Activated T-helper 1 cell treated with Interleukin-2 at 50 U/mL for 16 hours (primary cell): ENCODE measurements around the gene SNX12.
"Not testable (repeated sequence)": the region's sequence is repeated elsewhere in the genome, so short reads cannot be mapped to it uniquely, and the experiment has no call there.

Source experiments
- DNase-seq: peaks from one replicate; pipeline ENCODE4 v3.0.0-alpha.2; 2020; ENCODE audit warnings: low read depth

SNX12 gene

DNA sequence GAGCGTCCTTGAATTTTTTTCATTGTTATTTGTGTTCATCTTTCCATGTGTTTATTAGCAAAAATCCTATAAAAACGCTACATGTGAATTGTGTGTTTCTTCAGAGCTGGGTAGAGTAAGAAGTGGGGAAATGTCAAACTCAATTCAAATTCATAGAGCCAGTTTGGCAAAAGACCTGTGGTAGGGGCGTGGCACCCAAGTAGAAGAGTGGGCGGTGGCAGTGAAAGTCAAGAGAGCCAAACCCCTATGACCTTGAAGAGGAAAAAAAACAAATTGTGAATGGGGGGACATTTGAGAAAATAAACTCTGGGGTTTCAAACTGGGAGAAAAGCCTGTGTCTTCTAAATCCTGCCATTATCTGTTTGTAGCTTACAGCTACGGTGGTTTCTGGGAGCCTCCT lies 23.1 kb upstream of the SNX12 start:
- no peak for DNase-seq

DNA sequence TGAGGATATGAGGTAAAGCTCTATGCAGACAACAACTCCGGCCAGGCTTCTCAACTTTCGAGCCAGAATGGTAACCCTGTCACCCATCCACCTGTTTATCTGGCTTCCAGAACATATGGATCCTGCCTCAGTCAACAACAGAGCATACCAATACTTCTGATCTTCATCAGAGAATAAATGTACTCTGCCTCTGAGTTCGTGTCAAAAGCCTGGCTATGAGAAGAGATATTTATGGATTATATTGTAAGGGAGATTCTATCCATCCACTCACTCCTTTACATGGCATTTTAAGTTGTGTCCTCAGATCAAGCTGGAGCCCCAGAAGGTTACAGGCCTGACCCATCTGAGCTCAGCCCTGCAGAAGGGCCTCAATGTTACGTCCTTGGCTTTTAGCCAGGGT lies 17.8 kb upstream of the SNX12 start:
- no peak for DNase-seq

DNA sequence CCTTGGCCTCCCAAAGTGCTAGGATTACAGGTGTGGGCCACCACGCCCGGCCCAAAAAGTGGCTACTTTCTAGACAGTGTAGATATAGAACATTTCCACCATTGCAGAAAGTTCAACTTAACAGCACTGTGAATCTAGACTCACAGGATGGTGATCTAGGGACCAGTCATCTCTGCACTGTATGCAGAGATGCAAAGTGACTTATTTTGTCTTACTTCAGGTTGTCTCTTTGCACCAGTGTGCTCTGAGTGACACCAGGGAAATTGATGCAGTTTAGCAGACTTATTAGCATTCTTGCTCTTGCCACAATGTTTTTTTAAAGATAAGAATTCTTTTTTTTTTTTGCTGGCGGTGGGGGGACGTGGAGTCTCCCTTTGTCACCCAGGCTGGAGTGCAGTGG lies 14.7 kb upstream of the SNX12 start:
- DNase-seq: no peak

DNA sequence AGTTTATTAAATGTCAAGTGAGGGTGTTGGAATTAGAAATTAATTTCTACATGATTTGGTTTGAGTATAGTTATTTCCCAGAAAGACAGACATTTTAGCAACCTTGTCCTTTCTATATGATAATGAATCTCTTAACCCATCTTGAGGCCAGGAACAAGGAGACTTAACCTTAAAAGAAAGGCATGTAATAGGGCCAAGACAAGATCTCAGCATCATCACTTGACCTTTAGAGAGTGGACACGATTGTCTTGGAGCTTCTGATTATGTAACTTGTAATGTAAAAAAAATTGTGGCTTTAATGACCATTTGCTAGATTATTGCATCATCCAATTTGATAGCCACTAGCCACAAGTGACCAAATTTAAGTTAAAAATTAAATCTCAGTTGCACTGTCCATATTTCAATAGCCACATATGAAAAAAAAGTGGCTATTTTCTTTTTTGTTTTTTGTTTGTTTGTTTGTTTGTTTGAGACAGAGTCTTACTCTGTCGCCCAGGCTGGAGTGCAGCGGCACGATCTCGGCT lies 14.1 kb upstream of the SNX12 start:
- DNase-seq: no peak

DNA sequence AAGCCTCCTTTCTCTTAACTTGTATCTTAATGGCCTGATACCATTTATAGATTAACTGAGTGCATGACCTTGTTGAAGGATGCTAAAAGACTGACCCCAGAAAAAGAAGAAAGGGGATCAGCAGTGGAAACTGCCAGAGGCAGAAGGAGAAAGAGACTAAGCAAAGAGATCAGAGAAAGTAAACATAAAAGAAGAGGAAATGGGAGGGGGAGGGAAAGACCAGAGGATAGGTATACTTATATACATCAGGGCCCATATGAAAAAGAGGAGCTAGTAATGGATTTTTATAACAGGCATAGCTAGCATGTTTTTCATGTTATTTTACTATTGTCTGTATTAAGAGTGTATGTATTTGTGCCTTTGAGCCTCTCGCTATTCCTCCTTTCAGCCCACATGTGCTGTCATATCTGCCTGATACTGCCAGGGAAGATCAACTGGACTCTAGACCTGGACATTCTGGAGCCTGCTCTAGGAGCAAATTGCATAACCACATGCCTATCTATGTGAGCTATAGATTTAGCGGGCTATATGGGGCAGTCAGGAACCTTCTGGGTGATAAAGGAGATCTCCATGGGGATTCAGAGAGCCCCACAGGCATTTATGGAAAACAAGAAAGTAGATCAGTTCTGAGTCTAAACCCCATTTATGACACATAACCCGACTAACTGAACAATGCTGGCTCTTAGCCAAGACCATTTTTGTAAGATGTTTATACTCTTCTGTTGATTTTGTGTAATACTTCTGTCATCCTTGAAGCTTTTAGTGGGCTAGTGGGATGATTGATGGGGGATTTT lies 13.4 kb upstream of the SNX12 start:
- DNase-seq: no peak

DNA sequence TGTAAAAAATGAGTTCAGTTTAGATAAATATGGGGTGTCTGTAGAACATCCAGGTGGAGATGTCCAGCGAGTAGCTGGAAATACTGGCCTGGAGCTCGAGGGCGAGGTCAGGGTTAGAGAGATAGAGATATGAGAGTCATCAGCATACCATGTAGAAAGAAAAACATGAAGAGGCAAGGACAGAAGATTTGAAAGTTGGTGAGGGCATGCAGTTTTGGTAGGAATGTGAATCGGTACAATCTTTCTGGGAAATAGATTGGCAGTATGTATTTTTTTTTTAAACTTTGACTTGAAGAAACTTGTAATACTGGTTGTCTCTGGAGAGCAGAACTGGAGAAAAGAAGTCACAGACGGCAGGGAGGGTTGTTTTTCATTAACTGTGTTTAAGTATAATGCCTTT lies 2.4 kb upstream of the SNX12 start:
- DNase-seq: no peak

DNA sequence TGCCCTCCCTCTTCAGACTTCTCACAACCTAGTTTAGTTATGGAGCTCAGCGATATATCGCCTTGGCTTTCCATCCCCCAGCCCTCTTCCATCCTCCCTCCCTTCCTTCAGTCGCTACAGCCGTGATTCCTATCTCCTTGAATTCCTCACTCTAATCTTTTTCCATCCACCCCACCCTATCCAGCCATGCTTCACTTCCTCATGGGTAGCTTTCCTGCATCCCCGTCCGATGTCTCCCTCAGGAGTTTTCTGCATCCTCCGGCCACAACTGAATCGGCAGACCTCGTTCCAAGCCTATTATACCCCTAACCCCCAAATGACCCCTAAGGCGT lies 456 bp downstream of the SNX12 start:
- DNase-seq: no peak

DNA sequence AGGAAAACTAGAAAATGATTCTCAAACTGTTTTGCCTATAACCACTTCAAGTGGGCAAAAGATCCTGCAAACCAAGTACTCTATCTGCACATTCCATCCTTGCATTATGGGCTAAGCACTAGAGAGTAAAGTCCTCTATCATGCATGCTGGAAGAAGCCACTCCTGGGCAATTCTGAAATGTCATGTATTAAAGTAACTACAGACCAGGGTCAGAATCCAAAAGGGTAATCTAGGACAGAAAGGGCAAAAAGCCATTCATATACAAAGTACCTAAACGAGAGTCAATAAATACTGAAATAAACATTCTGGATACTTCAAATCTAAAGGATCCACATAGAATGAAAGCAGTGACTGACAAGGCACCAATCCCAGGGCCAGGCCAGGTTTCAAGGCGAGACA lies 1.0 kb downstream of the SNX12 start:
- no peak for DNase-seq

DNA sequence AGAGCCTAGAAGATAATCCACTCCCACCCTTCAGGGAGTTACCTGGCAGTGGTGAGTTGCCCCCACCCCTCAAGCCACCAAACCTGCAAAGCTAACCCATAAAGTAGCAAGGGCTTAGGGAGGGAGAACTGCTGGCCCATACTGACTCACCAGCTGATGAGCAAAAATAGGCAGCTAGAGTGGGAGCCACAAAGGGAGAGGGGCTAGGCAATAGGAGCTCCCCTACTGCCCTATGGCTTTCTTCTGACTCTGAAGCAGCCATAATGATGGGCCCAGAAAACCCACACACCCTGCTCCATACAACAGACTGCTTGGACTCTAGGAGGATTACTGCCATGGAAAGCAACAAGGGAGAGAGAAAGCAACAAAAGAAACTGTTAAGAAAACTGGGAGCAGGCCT lies 8.0 kb downstream of the SNX12 start:
- DNase-seq: no peak

DNA sequence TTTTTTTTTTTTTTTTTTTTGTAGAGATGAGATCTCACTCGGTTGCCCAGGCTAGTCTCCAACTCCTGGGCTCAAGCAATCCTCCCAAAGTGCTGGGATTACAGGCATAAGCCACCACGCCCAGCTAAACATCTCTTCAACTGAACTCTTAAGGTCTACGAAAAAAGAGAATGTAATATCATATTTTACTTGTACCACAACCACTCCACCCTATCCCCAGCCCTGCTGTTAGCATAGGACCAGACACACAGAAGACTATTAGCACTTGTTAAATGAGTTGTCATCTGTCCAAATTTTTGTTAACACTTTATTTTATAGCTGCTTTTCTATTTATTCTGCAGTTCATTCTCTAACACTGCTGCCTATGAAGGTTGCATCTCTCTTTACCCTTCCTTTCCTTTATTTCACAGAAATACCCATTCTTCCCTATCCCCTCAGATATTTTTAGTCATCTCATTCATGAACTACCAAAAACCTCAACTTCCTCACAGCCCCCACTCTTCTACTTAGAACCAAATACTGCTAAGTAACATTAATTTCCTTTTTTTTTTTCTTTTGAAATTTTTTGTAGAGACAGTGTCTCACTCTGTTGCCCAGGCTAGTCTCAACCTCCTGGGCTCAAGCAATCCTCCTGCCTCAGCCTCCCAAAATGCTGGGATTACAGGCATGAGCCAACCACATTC lies 10.1 kb downstream of the SNX12 start:
- no peak for DNase-seq

DNA sequence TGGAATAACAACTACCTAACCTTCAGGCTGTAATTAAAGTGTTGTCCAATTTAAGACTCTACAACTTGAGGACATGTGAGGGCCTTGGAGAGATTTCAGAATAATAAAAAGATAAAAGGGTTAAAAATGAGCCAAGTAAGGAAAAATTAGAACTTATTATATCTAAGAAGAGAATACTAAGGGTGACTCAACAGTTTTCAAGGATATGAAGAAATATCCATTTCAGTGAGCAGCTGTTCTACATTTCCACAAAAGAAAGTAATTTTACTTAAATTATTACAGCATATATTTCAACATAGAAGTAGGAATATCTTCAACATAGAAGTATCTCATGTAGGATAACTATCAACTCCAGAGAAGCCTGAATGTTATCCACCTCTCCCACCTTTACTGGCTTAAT lies 11.3 kb downstream of the SNX12 start:
- no peak for DNase-seq

DNA sequence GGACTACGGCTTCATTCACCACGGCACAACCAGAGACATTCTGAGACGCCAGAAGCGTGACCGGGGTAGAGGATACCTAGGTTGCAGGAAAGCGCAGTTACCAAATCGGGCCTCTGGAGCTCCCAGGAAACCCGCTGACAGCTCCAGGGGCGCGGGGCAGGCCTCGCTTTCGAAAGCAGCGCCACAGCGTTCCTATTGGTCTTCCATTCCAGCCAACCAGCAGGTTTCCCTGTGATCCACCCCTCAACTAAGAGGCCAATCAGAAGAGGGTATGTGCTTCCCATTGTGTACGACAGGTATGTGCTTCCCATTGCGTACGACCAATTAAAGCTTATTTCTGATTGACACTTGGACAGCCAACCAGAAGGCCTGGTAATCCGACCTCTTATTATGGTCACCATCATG lies 14.9 kb downstream of the SNX12 start:
- DNase-seq: no peak

DNA sequence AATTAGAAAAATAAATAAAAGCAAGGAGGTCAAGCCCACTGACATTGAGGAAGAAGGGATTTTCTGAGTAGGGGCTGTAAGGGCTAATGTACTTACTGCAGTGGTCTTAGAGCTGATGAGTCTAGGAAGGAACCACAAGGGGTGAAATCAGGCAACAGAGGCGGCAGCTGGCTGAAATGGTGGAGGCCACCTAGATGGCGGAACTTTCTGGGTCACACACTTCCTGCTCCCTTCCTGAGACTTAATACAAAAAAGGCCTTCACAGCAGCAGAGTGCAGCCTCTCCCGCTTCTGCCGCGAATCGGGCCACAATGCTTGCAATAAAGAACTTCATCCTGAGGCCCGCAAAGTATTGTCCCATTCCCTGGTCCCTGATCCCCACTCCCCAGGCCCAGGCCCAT lies 15.4 kb downstream of the SNX12 start:
- no peak for DNase-seq

DNA sequence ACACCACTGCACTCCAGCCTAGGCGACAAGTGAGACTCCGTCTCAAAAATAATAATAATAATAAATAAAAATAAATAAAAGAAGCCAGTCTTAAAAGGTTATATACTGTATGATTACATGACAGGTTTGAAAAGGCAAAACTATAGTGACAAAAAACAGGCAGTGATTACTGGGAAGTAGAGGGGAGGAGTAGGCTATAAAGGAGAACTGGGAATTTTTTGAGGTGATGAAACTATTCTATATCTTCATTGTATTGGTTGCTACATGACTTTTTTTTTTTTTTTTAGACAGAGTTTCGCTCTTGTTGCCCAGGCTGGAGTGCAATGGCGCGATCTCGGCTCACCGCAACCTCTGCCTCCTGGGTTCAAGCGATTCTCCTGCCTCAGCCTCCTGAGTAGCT lies 20.2 kb downstream of the SNX12 start:
- DNase-seq: not testable (repeated sequence)

DNA sequence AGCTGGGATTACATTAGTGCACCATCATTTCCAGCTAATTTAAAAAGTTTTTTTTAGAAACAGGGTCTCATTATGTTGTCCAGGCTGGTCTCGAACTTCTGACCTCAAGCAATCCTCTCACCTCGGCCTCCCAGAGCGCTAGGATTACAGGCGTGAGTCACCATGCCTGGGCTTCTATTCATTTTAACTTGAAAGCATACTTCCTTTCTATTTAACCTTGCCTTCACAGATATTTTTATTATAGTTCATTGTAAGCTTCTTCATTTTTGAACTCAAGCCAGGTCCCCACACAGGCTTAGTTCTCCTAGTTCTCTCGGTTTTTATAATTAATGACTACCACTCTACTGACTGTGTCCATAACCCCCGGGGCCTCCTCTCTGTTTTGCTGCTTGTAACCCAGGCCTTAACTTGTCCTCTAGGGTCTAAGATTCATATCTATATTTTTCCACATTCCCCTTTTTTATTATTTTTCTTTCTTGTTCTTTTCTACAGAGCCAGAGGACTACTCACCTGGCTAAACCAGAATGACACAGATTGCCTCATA lies 50.7 kb downstream of the SNX12 start:
- no peak for DNase-seq
